Renal cortex interstitium (tissue), 11 donors: ENCODE measurements around the gene TNFRSF25. TPM values are rescaled to one million over a fixed set of nuclear protein-coding genes. Genes with fewer than 3 reads are reported as not detected.
"Not testable (repeated sequence)": the region's sequence is repeated elsewhere in the genome, so short reads cannot be mapped to it uniquely, and the experiment has no call there.

Source experiments
- DNase-seq, 11 donors: peaks; one replicate each; pipeline ENCODE4 v3.0.0-alpha.2; 2013; ENCODE audit warnings: low read depth in 9 of 11, low spot score in 4 of 11; ENCODE audit errors: extremely low read depth in 1 of 11
- polyA plus RNA-seq, 3 donors: library from polyadenylated mRNA; unstranded; fragments of 120-200 nt; gene quantifications; one replicate each; pipeline ENCODE4 v1.2.1, GENCODE V29; 2013; ENCODE audit not compliant: insufficient read length in 3 of 3

Gene TNFRSF25
- polyA plus RNA-seq, 3 donors: 9.0 to 25.7 (median 16.6) TPM

GRCh38 chr1:6505367-6506209 is 39.6 kb upstream of the TNFRSF25 start:
- DNase-seq: no peak

- DNase-seq: no peak
Observed at GRCh38 chr1:6504887-6505286, 38.9 kb upstream of the TNFRSF25 start.

GRCh38 chr1:6503884-6504602 is 38.1 kb upstream of the TNFRSF25 start:
- DNase-seq: no peak

- no peak for DNase-seq
Observed at GRCh38 chr1:6502000-6502891, 36.3 kb upstream of the TNFRSF25 start.

- no peak for DNase-seq
Observed at GRCh38 chr1:6501279-6501813, 35.4 kb upstream of the TNFRSF25 start.

GRCh38 chr1:6500544-6501278 is 34.7 kb upstream of the TNFRSF25 start:
- no peak for DNase-seq

GRCh38 chr1:6499296-6499695 is 33.3 kb upstream of the TNFRSF25 start:
- no peak for DNase-seq

GRCh38 chr1:6498576-6499111 is 32.7 kb upstream of the TNFRSF25 start:
- DNase-seq: no peak

- DNase-seq: no peak
Observed at GRCh38 chr1:6497867-6498575, 32.0 kb upstream of the TNFRSF25 start.

- DNase-seq: peak in 1 of 11 donors; percentile 44
Observed at GRCh38 chr1:6497215-6497866, 31.4 kb upstream of the TNFRSF25 start.

- no peak for DNase-seq
Observed at GRCh38 chr1:6496890-6497214, 30.9 kb upstream of the TNFRSF25 start.

- DNase-seq: no peak
Observed at GRCh38 chr1:6496365-6496721, 30.4 kb upstream of the TNFRSF25 start.

- no peak for DNase-seq
Observed at GRCh38 chr1:6495540-6496364, 29.8 kb upstream of the TNFRSF25 start.

GRCh38 chr1:6495041-6495441 is 29.1 kb upstream of the TNFRSF25 start:
- no peak for DNase-seq

- no peak for DNase-seq
Observed at GRCh38 chr1:6494627-6495026, 28.7 kb upstream of the TNFRSF25 start.

- not testable (repeated sequence) for DNase-seq
Observed at GRCh38 chr1:6493834-6494223, 27.9 kb upstream of the TNFRSF25 start.

GRCh38 chr1:6491966-6492365 is 26.0 kb upstream of the TNFRSF25 start:
- DNase-seq: no peak
